NCI-H2196 (cell line): ENCODE data around the gene NBPF9.
"Not testable (repeated sequence)": the region's sequence is repeated elsewhere in the genome, so short reads cannot be mapped to it uniquely, and the experiment has no call there.

ENCODE experiments used
- DNase-seq: peaks from one replicate; lab custom pipeline; 2025; ENCODE audit not compliant: unreplicated experiment; lab: John Stamatoyannopoulos, UW

Gene NBPF9

GRCh38 chr1:149103109-149104081, at the start of gene NBPF9:
Gene NBPF9 (minus strand): TSS chr1:149103551. CDS start chr1:149082139, 21,412 bp downstream.
- DNase-seq = not testable (repeated sequence)

- not testable (repeated sequence) for DNase-seq
These were observed 46.6 kb upstream of the NBPF9 start for GRCh38 chr1:149149909-149150308.

- not testable (repeated sequence) for DNase-seq
These were observed 34.2 kb upstream of the NBPF9 start for GRCh38 chr1:149137585-149137984.

- not testable (repeated sequence) for DNase-seq
These were observed 27.6 kb upstream of the NBPF9 start for GRCh38 chr1:149130938-149131337.

- DNase-seq = not testable (repeated sequence)
These were observed 25.9 kb upstream of the NBPF9 start for GRCh38 chr1:149129245-149129644.

- not testable (repeated sequence) for DNase-seq
These were observed 23.3 kb upstream of the NBPF9 start for GRCh38 chr1:149126555-149127145.

- DNase-seq = not testable (repeated sequence)
These were observed 20.9 kb upstream of the NBPF9 start for GRCh38 chr1:149123948-149124926.

GRCh38 chr1:149112828-149113227, 9.5 kb upstream of the NBPF9 start:
- not testable (repeated sequence) for DNase-seq

GRCh38 chr1:149110343-149110742, 7.0 kb upstream of the NBPF9 start:
- not testable (repeated sequence) for DNase-seq

- not testable (repeated sequence) for DNase-seq
These were observed 777 bp downstream of the NBPF9 start for GRCh38 chr1:149102574-149102973.

- DNase-seq = not testable (repeated sequence)
These were observed 5.1 kb downstream of the NBPF9 start for GRCh38 chr1:149098276-149098675.

GRCh38 chr1:149093155-149093554, 10.2 kb downstream of the NBPF9 start:
- DNase-seq = not testable (repeated sequence)

- not testable (repeated sequence) for DNase-seq
These were observed 27.7 kb downstream of the NBPF9 start for GRCh38 chr1:149075505-149076127.

- not testable (repeated sequence) for DNase-seq
These were observed 38.7 kb downstream of the NBPF9 start for GRCh38 chr1:149064611-149065010.

- DNase-seq = not testable (repeated sequence)
These were observed 60.3 kb downstream of the NBPF9 start for GRCh38 chr1:149043056-149043455.

GRCh38 chr1:149033916-149034315, 69.4 kb downstream of the NBPF9 start:
- DNase-seq = not testable (repeated sequence)

GRCh38 chr1:149024327-149024726, 79.0 kb downstream of the NBPF9 start:
- DNase-seq = not testable (repeated sequence)

GRCh38 chr1:149018577-149018976, 84.8 kb downstream of the NBPF9 start:
- not testable (repeated sequence) for DNase-seq

GRCh38 chr1:149016626-149017025, 86.7 kb downstream of the NBPF9 start:
- DNase-seq = not testable (repeated sequence)

- not testable (repeated sequence) for DNase-seq
These were observed 87.8 kb downstream of the NBPF9 start for GRCh38 chr1:149015522-149015921.
